ENCODE measurements around the gene MDH1.
"Not testable (repeated sequence)": the region's sequence is repeated elsewhere in the genome, so short reads cannot be mapped to it uniquely, and the experiment has no call there.

DNA sequence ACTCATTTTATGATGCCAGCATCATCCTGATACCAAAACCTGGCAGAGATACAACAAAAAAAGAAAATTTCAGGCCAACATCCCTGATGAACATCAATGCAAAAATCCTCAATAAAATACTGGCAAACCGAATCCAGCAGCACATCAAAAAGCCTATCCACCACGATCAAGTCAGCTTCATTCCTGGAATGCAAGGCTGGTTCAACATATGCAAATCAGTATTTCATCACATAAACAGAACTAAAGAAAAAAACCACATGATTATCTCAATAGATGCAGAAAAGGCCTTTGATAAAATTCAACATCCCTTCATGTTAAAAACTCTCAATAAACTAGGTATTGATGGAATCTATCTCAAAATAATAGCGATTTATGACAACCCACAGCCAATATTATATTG lies 29.8 kb upstream of the MDH1 start:
- TF ChIP-seq POLR2AphosphoS5, EP300 (IDR thresholded peaks at IDR 0.05): not testable (repeated sequence)
- TF ChIP-seq, protein P1, sequence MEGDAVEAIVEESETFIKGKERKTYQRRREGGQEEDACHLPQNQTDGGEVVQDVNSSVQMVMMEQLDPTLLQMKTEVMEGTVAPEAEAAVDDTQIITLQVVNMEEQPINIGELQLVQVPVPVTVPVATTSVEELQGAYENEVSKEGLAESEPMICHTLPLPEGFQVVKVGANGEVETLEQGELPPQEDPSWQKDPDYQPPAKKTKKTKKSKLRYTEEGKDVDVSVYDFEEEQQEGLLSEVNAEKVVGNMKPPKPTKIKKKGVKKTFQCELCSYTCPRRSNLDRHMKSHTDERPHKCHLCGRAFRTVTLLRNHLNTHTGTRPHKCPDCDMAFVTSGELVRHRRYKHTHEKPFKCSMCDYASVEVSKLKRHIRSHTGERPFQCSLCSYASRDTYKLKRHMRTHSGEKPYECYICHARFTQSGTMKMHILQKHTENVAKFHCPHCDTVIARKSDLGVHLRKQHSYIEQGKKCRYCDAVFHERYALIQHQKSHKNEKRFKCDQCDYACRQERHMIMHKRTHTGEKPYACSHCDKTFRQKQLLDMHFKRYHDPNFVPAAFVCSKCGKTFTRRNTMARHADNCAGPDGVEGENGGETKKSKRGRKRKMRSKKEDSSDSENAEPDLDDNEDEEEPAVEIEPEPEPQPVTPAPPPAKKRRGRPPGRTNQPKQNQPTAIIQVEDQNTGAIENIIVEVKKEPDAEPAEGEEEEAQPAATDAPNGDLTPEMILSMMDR (IDR thresholded peaks at IDR 0.05): not testable (repeated sequence)
